Stimulated activated CD4-positive, alpha-beta T cell treated with anti-CD3 and anti-CD28 coated beads, Interleukin-15, amount 100 ng/mL, for 24 hours (primary cell): ENCODE measurements around the gene NR3C2.

Experiments used
- DNase-seq: peaks from one replicate; pipeline ENCODE4 v3.0.0-alpha.2; 2020

Gene NR3C2

DNA sequence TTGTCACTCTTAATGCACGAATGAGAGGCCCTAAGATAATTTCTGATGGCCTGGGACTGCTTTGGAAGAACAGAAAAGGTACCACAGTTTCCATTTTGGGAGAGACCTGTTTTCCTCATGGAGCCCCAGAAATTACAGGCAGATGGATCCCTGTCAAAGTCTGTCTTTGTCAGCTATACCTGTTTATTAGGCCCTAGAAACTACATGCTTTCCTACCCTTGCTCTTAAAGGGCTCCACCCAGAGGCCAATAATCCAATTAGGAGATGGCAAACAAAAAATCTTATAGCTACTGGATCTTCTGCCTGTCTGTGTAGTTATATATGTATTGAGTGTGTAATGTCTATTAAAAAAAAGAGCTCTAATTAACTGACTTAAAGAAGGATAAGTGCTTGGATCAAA lies 141.3 kb downstream of the NR3C2 start:
- no peak for DNase-seq

DNA sequence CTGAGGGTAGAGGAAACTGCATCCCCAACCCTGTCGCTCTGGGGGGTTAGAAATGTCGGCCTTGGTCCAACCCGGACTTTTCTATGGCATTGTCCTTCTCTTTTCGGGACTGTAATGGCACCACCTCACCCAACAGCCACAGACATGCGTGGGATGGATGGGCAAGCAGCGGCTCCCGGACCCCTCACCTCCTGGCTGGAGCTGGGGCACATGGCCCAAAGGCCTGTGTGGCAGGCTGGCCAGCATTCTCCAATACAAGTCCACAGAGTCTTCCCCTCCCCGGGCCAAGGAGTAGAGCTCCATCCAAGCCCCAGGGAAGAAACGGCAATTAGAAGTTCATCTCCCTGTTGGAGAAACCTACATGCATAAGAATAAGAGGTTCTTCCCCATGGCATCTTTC lies 142.9 kb downstream of the NR3C2 start:
- DNase-seq = no peak

DNA sequence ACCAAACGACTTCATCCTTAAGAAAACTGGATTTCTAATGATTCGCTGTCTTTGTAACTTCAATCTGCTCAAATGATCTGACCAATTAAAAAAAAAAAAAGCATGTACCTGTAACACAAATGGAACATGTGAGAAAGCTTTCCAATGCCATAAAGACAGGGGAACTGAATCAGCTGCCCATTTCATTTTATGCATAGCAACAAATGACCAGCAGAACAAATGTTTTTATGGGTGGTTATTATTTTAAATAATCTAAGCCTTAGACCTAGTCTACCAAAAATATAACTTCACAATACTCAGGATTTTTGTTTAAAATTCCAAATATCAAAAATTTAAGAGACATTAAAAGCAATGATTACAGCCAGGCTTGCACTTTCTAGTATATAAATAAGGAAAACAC lies 145.7 kb downstream of the NR3C2 start:
- no peak for DNase-seq

DNA sequence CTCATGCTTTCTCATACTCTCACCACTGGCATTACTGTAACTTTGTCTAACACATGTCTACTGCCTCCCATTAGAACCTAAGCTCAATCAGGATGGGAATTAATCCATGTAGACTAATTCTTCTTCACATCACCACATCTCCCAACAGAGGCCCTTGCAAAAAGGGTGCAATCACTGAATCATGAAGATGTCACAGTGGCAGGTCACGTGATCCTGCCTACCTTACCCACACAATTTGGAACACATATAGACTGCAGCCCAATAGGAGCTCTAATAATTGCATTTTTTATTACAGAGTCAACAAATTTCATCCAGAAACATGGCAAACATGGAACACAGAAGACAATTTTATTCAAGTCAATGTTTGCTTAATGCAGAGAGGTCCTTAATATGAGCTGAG lies 146.6 kb downstream of the NR3C2 start:
- DNase-seq = no peak

DNA sequence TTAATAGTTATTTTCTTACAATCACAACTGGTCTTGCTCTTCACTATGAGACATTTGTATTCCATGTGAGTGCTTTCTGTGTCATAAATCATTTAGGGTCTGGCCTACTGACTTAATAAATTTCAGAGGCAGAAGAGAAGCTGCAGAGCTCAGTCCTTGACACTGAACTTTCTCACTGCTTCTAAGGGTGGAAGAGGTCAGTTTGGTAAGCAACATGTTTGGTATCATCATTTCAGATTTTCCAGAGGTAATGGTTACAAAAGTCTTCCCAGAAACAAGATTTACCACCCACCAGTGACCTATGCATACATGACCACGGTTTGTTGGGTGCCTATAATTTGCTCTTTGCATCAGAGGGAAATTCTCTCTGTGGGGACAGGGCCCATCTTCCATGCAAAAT lies 148.6 kb downstream of the NR3C2 start:
- no peak for DNase-seq

DNA sequence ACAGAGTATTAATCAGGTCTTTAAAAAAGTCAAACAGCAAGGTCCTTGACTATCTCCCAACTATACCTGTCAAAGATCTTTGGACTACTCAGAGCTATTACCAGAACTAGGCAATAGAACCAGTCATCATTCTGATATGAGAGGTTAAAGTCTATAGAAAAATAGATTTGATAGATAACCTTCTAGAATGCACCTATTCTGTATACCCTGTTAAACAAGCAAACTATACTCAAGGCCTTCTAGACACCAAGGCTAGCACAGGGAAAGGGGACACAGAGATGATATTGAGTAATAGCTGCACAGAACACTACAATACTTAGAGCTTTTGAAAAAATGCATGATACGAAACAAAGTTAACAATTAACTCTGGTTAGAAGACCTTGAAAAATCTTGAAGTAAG lies 149.5 kb downstream of the NR3C2 start:
- DNase-seq = no peak

DNA sequence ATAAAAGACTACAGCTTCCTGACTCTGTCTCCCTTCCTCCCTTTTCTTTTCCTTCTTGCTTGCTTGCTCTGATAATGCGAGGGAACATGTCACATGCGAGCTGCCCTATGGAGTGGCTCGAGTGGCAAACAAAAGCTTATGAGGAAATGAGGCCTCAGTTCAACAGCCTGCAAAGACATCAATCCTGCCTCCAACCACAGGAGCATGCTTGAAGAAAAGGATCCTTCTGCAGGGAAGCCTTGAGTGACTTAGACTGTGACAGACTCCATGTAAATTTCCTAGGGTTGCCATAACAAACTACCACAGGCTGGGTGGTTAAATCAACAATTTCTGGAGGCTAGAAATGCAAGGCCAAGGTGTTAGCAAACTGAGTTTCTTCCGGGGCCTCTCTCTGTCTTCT lies 152.5 kb downstream of the NR3C2 start:
- DNase-seq = no peak

DNA sequence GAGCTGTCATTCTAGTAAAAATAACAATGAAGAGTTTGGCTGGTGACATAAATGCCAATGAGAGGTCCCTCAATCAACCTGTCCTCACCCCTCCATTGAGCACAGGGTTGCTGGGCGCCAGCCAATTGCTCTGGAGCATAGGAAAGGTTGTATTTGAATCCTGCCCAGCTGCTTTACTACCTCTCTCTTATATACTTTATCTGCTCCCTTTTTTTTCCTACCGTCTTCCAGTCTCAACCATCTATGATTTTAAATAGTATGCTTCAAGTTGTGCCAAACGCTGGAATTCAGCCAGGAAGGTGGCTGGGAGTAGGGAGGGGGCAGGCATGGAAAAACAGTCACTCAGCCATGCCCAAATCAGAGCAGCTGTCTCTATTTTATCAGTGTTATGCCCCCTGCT lies 153.8 kb downstream of the NR3C2 start:
- DNase-seq = no peak

DNA sequence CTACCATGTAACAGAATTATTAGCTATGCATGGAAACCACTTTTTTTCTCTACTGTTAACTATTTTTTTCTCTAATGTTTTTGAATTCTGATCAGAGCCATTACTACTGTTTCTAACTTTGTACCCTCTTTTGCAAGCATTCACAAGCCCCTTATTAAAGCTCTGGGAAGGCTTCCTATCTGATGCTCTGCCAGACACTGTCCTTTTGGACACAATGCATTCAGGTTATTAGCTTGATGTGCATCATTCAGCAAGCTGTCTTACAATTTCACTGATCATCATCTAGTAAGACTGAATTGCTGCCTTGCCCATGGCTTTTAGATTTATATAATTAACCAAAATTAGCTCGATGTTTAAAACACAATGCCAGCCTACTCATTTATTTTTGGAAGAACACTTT lies 155.1 kb downstream of the NR3C2 start:
- DNase-seq = no peak

DNA sequence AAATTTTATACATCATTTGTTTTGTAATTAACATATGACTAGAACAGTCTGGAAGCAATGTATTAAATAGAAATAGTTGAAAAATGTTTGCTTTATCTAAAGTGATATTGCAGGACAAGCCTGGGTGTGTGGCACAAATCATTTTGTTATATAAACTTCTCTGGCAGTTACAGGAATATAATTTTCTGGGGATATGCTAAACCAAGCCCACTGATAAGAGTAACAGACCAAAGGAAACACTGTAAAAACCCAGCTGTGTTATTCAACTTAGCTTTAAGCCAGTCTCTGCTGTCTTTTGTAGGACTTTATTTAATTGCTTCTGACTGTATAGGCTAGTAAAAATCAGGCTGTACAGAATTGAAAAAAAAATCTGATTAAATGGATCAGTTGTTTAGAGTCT lies 156.2 kb downstream of the NR3C2 start:
- DNase-seq = no peak

DNA sequence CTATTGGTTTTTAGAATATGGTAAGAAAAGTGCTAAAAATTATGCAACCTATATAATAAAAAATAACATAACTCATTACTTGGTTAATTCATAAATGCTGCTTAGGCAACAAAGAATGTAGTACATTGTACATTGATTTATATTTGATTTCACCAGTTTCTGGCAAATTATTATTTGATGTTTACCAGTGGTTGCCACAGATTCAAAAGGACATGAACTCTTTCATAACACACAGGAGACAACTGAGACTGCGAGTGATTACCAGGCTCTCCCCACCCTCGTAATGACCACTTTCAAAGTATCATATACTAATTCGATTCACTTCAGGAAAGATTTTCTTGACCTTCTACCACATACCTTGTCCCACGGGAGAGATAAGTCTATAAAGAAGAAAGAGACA lies 158.5 kb downstream of the NR3C2 start:
- DNase-seq = no peak

DNA sequence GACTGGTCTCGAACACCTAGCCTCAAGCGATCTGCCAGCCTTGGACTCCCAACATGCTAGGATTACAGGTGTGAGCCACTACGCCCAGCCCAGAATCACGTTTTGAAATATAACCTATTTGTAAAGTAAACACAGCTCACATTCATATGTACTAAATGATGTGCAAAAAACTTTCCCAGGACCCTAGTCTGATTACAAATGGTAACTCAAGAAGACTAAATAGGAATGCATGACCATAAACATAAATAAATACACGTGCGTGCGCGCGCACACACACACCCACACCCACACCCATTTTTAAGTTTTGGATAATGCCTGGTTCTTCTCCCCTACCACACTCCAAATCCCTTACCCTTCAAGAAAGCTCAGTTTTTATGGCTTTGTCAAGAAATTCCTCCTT lies 163.9 kb downstream of the NR3C2 start:
- no peak for DNase-seq

DNA sequence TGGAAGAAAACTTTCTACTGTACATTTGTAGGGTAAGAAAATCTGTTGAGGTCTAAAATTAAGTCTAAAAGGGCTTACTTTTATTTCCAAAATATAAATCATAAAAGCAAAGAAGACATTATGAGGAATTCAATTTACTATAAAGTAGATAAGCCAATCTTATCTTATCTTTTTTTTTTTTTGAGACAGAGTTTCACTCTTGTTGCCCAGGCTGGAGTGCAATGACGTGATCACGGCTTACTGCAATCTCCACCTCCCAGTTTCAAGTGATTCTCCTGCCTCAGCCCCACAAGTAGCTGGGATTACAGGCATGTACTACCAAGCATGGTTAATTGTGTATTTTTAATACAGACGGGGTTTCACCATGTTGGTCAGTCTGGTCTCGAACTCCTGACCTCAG lies 166.9 kb downstream of the NR3C2 start:
- no peak for DNase-seq

DNA sequence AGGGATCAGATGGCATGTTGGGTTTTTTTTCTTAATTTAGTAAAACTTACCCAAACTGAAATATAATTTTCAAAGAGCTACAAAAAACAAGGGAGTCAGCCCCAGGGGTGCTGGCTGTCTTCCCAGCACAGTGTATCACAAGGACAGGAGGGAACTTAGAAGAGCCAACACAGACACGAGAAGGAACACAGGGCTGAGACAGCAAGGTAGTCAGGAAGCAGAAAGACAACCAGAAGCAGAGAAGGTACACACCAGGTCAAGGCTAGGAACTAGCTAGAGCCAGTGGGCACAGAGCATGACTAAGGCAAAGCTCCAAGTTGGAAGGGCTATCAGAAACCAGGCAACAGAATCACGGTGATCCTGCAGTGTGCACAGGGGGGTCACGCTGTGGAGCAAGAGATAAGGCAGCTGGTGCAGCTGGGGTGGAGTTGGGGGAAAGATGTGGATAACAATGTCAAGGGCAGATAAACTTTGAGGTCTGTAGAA lies 168.7 kb downstream of the NR3C2 start:
- DNase-seq = no peak

DNA sequence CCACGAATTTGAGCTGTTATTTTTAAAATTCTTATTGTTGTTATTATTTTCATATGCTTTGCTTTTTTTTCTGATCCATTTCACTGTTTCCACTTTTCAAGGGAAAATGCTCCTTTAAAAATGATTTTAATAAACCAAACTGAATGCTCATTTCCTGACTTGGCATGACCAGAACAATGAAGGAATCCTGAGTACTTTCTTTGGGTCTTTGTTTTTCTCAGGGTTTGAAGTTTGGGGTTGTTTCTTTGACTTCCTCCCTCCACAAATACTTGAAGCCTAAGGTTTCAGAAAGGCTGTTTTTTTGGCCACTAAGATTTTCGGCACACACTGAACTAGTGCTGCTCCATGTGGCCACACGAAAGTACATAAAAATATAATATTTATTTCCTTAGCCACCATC lies 171.0 kb downstream of the NR3C2 start:
- DNase-seq = no peak

DNA sequence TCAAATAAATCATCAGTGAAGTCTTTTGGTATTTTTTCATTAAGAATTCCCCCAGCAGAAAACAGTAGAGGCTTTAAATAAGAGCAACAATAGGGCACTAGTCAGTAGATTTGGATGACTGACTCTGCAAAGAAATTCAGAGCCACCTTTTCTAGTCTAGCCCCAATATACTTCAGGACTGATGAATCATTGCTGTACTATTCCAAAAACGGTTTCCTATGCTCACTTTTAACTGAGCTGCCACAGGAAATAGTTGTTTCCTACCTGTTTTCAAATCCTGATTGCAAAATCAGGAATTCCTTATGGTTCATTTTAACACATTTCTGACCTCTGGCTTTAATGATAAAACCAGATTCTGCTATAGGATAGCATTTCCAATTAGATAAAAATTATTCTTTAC lies 171.6 kb downstream of the NR3C2 start:
- DNase-seq = no peak

DNA sequence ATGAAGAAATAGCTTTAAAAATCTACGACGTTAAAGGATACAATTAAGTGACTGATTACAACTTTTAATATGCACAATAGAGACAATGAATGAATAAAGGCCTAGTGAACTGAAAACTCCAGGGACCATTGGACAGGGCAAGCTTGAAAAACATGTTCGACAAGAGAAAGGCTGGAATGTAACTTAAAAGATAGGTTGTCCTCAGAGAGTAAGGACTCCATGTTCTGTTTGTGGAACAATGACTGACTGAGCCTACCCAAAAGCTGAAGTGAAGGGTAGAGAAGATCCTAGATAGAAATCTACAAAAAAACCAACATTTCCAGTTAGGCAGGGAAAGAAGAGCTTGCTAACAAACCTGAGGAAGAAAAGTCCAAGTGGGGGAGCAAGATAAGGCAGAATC lies 173.4 kb downstream of the NR3C2 start:
- no peak for DNase-seq

DNA sequence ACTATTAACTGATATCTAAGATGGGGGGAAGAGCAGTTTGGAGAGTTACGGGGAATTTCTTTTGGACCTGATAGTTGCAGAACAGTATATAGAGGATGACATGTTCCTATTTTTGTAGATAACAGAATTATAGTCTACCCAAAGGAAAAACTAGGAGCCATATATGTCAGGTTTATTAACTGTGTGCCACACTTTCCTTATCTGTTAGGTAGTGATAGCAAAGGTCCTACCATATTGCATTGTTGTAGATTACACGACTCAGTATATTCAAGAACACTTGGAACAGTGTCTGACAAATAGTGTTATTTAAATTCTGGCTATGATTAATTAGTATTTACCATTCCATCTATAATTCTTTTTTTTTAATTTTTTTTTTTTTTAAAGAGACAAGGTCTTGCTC lies 175.3 kb downstream of the NR3C2 start:
- DNase-seq = no peak

DNA sequence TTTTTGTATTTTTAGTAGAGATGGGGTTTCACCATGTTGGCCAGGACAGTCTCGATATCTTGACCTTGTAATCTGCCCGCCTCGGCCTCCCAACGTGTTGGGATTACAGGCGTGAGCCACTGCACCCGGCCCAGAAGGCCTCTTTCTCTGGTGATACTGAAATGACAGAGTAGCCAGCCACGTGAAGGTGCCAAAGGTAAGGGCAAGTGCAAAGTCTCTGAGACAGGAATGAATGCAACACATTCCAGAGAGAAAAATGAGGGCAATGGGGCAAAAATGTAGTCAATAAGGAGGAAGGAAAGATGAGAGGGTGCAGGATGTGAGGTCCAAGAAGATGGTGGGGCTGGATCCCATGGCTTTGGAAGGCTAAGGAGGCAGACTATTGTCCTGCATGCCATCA lies 176.0 kb downstream of the NR3C2 start:
- no peak for DNase-seq

DNA sequence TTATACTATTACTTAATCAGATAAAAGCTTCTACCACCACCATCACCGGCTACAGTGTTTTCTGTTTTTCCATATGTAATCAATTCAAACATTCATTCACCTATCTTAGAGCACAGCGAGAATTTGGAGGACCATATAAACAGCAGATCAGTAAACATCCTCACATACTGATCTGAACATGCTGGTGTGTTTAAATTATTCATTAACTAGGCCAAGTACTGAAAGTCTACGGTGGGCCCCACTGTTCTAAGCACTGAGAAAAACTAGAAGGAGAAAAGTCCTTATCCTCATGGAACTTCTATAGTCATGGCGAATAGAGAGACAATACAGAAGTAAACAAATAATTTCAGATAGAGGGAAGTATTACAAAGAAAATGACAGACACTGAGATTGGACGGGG lies 176.6 kb downstream of the NR3C2 start:
- DNase-seq = no peak

DNA sequence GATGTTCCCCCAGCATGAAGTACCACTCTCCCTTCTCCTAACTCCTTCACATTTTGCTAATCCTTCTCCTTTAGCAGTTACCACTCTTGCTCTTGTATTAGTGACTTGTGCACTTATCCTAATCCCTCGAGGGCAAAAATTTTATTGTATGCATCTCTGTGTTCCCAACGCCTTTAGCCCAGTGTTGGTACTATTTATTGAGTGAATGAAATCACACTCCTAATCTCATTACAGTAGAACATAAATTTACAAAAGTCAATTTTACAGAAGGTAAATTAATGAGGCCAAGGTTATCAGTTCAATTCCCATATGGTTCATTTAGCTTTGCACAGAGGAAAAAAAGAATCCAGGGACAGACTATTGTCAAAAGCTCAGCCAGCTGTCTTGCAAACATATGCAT lies 178.4 kb downstream of the NR3C2 start:
- DNase-seq = no peak

DNA sequence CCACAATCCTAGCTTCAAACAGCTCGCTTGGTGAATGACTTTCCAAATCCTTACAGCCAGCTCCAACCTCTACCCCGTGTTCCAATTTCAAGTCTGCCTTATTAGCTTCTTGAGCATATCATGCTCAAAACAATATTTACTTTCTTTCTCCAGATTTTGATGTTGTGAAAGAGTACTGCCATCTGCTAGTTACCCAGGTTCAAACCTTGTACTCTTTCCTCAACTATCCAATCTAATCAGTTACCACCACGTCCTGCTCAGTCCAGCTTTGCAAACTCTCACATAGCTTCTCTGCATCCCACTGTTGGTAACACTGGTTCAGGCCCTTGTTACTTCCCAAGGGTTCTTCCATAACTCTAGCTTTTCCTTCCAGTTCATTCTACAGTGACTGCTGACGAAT lies 179.1 kb downstream of the NR3C2 start:
- DNase-seq = no peak

DNA sequence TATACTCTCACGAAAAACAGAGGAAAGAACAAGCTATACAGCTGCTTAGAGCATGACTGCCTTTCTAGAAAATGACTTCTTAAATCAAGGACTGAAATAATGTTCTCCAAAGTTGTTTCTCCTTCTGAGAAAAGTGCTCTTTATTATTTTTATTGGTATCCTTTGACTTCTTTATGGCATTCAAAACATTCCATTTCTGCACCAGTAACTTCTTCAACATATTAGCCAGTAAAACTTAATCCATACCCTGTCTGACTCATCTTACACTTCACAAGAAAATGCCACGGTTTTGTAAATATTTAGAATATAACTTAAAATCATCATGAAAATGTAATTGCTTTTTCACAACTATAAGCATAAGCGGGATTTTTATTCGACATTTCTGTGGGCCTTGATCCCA lies 180.4 kb downstream of the NR3C2 start:
- no peak for DNase-seq

DNA sequence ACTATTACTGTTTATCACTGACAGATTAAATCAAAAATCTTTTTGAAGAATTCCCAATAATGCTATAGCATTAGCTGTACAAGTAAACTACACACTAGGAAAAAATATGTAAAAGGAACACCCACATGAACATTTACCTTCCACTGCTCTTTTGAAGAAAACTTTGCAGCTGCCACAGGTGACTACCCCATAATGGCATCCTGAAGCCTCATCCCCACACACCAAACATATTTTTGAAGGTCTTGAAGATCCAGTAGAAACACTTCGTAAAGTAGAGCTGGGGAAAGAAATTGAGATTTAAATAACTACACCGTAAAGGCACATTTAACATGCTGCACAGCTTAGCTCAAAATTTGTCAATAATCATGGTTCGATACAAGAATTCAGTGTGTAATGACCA lies 182.4 kb downstream of the NR3C2 start:
- DNase-seq = no peak

DNA sequence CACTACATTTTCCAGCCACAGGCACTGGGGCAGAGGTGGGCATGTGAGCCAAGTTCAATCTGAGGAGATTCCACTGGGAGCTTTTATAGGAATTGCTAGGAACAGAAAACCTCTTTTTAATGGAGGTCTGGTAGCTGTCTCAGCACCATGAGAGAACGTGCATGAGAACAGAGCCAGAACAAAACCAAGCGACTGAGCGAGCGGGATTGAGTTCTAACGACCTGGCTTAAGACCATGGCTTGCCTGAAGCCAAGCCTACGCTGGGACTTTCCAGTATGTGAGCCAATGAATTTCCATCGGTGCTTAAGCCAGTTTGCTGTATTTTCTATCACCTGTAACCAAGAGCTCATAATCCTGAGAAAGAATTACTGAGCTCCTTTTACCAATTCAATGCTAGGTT lies 183.7 kb downstream of the NR3C2 start:
- no peak for DNase-seq

DNA sequence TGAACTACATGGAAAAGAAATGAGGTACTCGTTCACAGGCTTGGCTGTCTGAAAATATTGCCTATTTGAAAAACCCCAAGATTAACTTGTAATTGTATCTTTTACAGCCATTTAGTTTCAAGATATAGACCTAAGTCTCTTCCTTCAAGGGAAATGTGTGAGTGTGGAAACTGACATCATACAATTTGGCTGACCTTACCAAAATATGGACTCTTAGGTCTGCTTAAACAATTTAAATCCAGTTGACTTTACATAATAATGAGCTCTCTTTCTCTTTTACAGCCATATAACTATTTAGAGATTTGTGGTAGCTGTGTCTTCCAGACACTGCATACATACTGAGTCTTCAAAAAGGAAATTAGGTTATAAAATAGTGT lies 186.9 kb downstream of the NR3C2 start:
- DNase-seq = no peak
